ENCODE measurements around the gene STARD9. TPM values are rescaled to one million over a fixed set of nuclear protein-coding genes. Genes with fewer than 3 reads are reported as not detected.

The STARD9 gene
- total RNA-seq, 1 experiment from 2014 or later, result 5.0 TPM

DNA sequence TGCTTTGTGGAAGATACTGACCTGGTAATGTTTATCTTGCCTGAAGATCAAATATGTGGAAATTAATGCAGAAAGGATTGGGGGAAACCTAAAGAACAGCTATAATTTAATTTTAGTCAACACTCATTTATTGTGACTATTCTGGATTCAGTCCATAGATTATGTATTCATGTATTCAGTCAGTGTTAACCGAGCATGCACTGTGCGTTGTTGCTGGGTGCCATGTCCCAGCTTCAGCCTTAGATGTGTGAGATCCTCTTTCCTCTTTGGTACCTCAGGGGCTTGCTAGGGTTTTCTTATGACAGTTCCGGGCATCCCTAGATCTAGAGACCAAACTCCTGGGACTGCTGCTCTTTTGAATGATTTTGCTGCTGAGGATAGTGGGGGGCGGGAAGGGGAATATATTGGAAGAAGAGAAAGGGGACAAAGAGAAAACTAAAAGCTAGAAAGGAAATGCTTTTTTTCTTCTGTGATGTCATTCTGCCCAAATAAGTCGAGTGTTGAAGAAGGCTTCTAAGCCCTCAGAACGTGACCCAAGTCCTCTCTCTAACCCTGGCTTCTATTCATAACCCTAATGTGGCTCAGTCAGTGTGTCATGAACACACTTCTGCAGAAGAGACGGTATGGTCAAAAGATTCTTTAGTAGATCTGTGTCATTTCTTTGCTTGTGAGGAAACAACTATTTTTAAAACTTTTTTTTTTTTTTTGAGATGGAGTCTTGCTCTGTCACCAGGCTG lies 33.5 kb downstream of the STARD9 start:
- H3K9me2 ChIP-seq (ENCODE audit: insufficient read depth), result no peaks in the 10 kb centered on the region
- no TSS peak for BruUV-seq (replicated peaks)
- ChIA-PET POLR2A (no interaction called here), RAD21 (ENCODE audit: low non-redundant PET in 1 of 2, low total read pairs in 2 of 2, uncharacterized antibody in 2 of 2, unreplicated experiment in 2 of 2) (no interaction called here), CTCF (no interaction called here)
- no peak overlapping the region for H3K4me3 ChIP-seq (replicated peaks in 1 of 2; ENCODE audit: low read depth in 1 of 2, low read length in 2 of 2)
- intact Hi-C loops (cut with micrococcal nuclease), result no loop called here
- H3K36me3 ChIP-seq (ENCODE audit: control insufficient read depth in 1 of 2, insufficient read depth in 2 of 2, low read length in 2 of 2), result no peaks in the 10 kb centered on the region
- H3K79me2 ChIP-seq (ENCODE audit: insufficient read depth, low read length), result no peaks in the 10 kb centered on the region
- no peaks in the 10 kb centered on the region for H3K9me3 ChIP-seq (ENCODE audit: control insufficient read depth in 1 of 2, insufficient read depth in 1 of 2, low read depth in 1 of 2, low read length in 2 of 2)
- H3K4me2 ChIP-seq (ENCODE audit: low read length), result no peak overlapping the region
- TF ChIP-seq EZH2 (IDR thresholded peaks at IDR 0.05) (no peak), EZH2phosphoT487 (IDR thresholded peaks at IDR 0.05; ENCODE audit: borderline replicate concordance) (no peak)
- TF ChIP-seq, protein P1, sequence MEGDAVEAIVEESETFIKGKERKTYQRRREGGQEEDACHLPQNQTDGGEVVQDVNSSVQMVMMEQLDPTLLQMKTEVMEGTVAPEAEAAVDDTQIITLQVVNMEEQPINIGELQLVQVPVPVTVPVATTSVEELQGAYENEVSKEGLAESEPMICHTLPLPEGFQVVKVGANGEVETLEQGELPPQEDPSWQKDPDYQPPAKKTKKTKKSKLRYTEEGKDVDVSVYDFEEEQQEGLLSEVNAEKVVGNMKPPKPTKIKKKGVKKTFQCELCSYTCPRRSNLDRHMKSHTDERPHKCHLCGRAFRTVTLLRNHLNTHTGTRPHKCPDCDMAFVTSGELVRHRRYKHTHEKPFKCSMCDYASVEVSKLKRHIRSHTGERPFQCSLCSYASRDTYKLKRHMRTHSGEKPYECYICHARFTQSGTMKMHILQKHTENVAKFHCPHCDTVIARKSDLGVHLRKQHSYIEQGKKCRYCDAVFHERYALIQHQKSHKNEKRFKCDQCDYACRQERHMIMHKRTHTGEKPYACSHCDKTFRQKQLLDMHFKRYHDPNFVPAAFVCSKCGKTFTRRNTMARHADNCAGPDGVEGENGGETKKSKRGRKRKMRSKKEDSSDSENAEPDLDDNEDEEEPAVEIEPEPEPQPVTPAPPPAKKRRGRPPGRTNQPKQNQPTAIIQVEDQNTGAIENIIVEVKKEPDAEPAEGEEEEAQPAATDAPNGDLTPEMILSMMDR (IDR thresholded peaks at IDR 0.05 in 2 of 3, conservative IDR thresholded peaks at IDR 0.05 in 1 of 3; ENCODE audit: borderline replicate concordance in 1 of 3, insufficient read depth in 1 of 3, low read depth in 2 of 3, low read length in 2 of 3), result no peak
- DNase-seq (ENCODE audit: low read depth, low spot score), result no peak
- no peak for ATAC-seq
- H3K27me3 ChIP-seq (ENCODE audit: insufficient read depth, low read length), result no peaks in the 10 kb centered on the region
- H3K27ac ChIP-seq (ENCODE audit: low read depth, low read length), result no peak overlapping the region
- peaks cover 0 to 5% of the 10 kb centered on the region in 2 experiments; a peak in 2 of 4 replicates for H3K4me1 ChIP-seq (ENCODE audit: control insufficient read depth in 1 of 2, insufficient read depth in 2 of 2, low read length in 2 of 2)
- no peaks in the 10 kb centered on the region for H4K20me1 ChIP-seq (ENCODE audit: insufficient read depth)
- no peak overlapping the region for H2AFZ ChIP-seq (ENCODE audit: low read depth, low read length, poor library complexity, severe bottlenecking)
- H3K9ac ChIP-seq (ENCODE audit: low read length), result no peak overlapping the region

DNA sequence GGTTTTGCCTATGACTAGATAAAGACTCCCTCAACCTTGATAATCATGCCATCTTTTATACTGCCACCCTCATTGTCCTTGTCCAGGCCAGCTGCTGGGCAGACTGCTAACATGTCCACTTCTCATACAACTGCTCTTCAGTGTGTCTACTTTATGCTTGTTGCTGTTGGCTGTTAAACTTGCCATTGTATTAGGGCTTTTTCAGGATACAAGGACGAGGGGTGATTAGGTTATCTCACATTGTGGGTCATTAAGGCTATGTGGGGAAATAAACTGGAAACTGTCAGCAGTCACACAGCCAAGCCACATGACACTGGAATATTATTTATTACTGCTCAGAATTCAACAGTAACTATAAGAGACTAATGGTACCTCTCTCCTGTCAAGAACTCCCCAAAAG lies 36.1 kb downstream of the STARD9 start:
- no TSS peak for BruUV-seq (replicated peaks)
- Histone ChIP-seq H3K27me3 (ENCODE audit: insufficient read depth, low read length) (no peaks in the 10 kb centered on the region), H3K4me1 (ENCODE audit: control insufficient read depth in 1 of 2, insufficient read depth in 2 of 2, low read length in 2 of 2) (peaks cover 0 to 5% of the 10 kb centered on the region in 2 experiments; a peak in 2 of 4 replicates), H3K79me2 (ENCODE audit: insufficient read depth, low read length) (no peaks in the 10 kb centered on the region), H3K27ac (ENCODE audit: low read depth, low read length) (no peak overlapping the region), H3K36me3 (ENCODE audit: control insufficient read depth in 1 of 2, insufficient read depth in 2 of 2, low read length in 2 of 2) (no peaks in the 10 kb centered on the region), H4K20me1 (ENCODE audit: insufficient read depth) (no peaks in the 10 kb centered on the region), H3K4me2 (ENCODE audit: low read length) (no peak overlapping the region), H3K4me3 (replicated peaks in 1 of 2; ENCODE audit: low read depth in 1 of 2, low read length in 2 of 2) (no peak overlapping the region), H3K9ac (ENCODE audit: low read length) (no peak overlapping the region), H3K9me2 (ENCODE audit: insufficient read depth) (no peaks in the 10 kb centered on the region), H2AFZ (ENCODE audit: low read depth, low read length, poor library complexity, severe bottlenecking) (no peak overlapping the region), H3K9me3 (ENCODE audit: control insufficient read depth in 1 of 2, insufficient read depth in 1 of 2, low read depth in 1 of 2, low read length in 2 of 2) (no peaks in the 10 kb centered on the region)
- no peak for DNase-seq (ENCODE audit: low read depth, low spot score)
- ATAC-seq, result no peak
- TF ChIP-seq SRF (IDR thresholded peaks at IDR 0.05; ENCODE audit: low read depth), result no peak
- TF ChIP-seq POLR2AphosphoS5 (IDR thresholded peaks at IDR 0.05; ENCODE audit: low read depth, low read length), result no peak
- TF ChIP-seq, protein P1 (IDR thresholded peaks at IDR 0.05 in 2 of 3, conservative IDR thresholded peaks at IDR 0.05 in 1 of 3; ENCODE audit: borderline replicate concordance in 1 of 3, insufficient read depth in 1 of 3, low read depth in 2 of 3, low read length in 2 of 3), result no peak
- TF ChIP-seq TCF7L2 (IDR thresholded peaks at IDR 0.05; ENCODE audit: borderline replicate concordance, extremely low read depth, insufficient read depth, insufficient read length), result no peak
- no peak for TF ChIP-seq YY1 (IDR thresholded peaks at IDR 0.05; ENCODE audit: extremely low read depth, insufficient replicate concordance, low read depth, low read length)
- TF ChIP-seq ELF1 (IDR thresholded peaks at IDR 0.05; ENCODE audit: borderline replicate concordance, low read depth), result no peak
- TF ChIP-seq, protein P2, sequence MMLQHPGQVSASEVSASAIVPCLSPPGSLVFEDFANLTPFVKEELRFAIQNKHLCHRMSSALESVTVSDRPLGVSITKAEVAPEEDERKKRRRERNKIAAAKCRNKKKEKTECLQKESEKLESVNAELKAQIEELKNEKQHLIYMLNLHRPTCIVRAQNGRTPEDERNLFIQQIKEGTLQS (IDR thresholded peaks at IDR 0.05), result no peak
- TF ChIP-seq EGR1 (IDR thresholded peaks at IDR 0.05; ENCODE audit: low read depth), result no peak
- TF ChIP-seq CEBPB (IDR thresholded peaks at IDR 0.05; ENCODE audit: low read depth), result no peak
- TF ChIP-seq FOSL1 (IDR thresholded peaks at IDR 0.05; ENCODE audit: low read depth), result no peak
- no peak for TF ChIP-seq ZNF274 (IDR thresholded peaks at IDR 0.05; ENCODE audit: low read depth, low read length)
- no peak for TF ChIP-seq EZH2phosphoT487 (IDR thresholded peaks at IDR 0.05; ENCODE audit: borderline replicate concordance)
- RAD21 ChIA-PET (ENCODE audit: low non-redundant PET in 1 of 2, low total read pairs in 2 of 2, uncharacterized antibody in 2 of 2, unreplicated experiment in 2 of 2), result no interaction called here
- intact Hi-C loops (cut with micrococcal nuclease), result no loop called here
- CTCF ChIA-PET, result no interaction called here
- POLR2A ChIA-PET, result interaction anchor here (0.6 kb wide), 1 partner anchor 1067 kb away, joined by 3 read pairs; no protein-coding TSS in a partner anchor
